ENCODE data around the gene TEX53.

- TF ChIP-seq CTCF (IDR thresholded peaks at IDR 0.05) (no peak), POLR2A (IDR thresholded peaks at IDR 0.05) (no peak)
Observed at GRCh38 chr9:114621561-114621960, 36.0 kb downstream of the TEX53 start.

All from right lobe of liver (tissue), 4 donors.